Nephron (organoid): ENCODE results near the gene CBX7.
A peak's percentile ranks its signal among the peaks of the same experiment; 100 is the strongest.

Experiments
- H3K27ac Mint-ChIP-seq, 3 experiments: 2 replicates each; pipeline ENCODE4 v1.8.0; 2020; ENCODE audit warnings: mixed read lengths in 3 of 3, mild to moderate bottlenecking in 2 of 3, moderate library complexity in 1 of 3
- H3K27me3 Mint-ChIP-seq: 2 replicates; pipeline ENCODE4 v1.8.0; 2021; ENCODE audit warnings: low read depth, mild to moderate bottlenecking, moderate library complexity, mixed read lengths
- H3K36me3 Mint-ChIP-seq: 2 replicates; pipeline ENCODE4 v1.8.0; 2020; ENCODE audit warnings: low read depth, mixed read lengths
- H3K4me1 Mint-ChIP-seq: 2 replicates; pipeline ENCODE4 v1.8.0; 2020; ENCODE audit warnings: mixed read lengths
- H3K4me3 Mint-ChIP-seq, 3 experiments: 2 replicates each; pipeline ENCODE4 v1.8.0; 2020; ENCODE audit warnings: mild to moderate bottlenecking in 3 of 3, mixed read lengths in 3 of 3, moderate library complexity in 2 of 3
- H3K9me3 Mint-ChIP-seq: 2 replicates; pipeline ENCODE4 v1.8.0; 2020; ENCODE audit warnings: mixed read lengths
- CTCF ChIP-seq, 3 experiments: fragments of 200-600 bp; sonication (generic); IDR thresholded peaks; one replicate each; pipeline ENCODE4 v1.5.0; 2021; ENCODE audit warnings: antibody characterized with exemption in 3 of 3; ENCODE audit not compliant: unreplicated experiment in 3 of 3

The CBX7 gene

GRCh38 chr22:39117585-39118191 is 34.8 kb downstream of the CBX7 start:
- no peaks in the 10 kb centered on the region for H3K36me3 Mint-ChIP-seq
- peaks cover 42% of the 10 kb centered on the region for H3K27me3 Mint-ChIP-seq
- TF ChIP-seq CTCF (IDR thresholded peaks at IDR 0.05; ENCODE audit: unreplicated experiment in 3 of 3) = peak; percentile 38 to 51 (median 40)
- H3K4me1 Mint-ChIP-seq = peaks cover 10% of the 10 kb centered on the region
- no peak overlapping the region for H3K27ac Mint-ChIP-seq
- H3K9me3 Mint-ChIP-seq = no peaks in the 10 kb centered on the region
- H3K4me3 Mint-ChIP-seq = no peak overlapping the region

- Mint-ChIP-seq H3K27me3 (peaks cover 42% of the 10 kb centered on the region), H3K4me1 (peaks cover 11% of the 10 kb centered on the region), H3K36me3 (no peaks in the 10 kb centered on the region), H3K4me3 (no peak overlapping the region), H3K27ac (no peak overlapping the region), H3K9me3 (no peaks in the 10 kb centered on the region)
- no peak for TF ChIP-seq CTCF (IDR thresholded peaks at IDR 0.05; ENCODE audit: unreplicated experiment in 3 of 3)
These were observed 36.4 kb downstream of the CBX7 start for GRCh38 chr22:39115977-39116621.

GRCh38 chr22:39115570-39115969 is 36.9 kb downstream of the CBX7 start:
- H3K36me3 Mint-ChIP-seq = no peaks in the 10 kb centered on the region
- no peaks in the 10 kb centered on the region for H3K9me3 Mint-ChIP-seq
- no peak overlapping the region for H3K4me3 Mint-ChIP-seq
- TF ChIP-seq CTCF (IDR thresholded peaks at IDR 0.05; ENCODE audit: unreplicated experiment in 3 of 3) = no peak
- H3K27me3 Mint-ChIP-seq = peaks cover 42% of the 10 kb centered on the region
- peaks cover 15% of the 10 kb centered on the region for H3K4me1 Mint-ChIP-seq
- no peak overlapping the region for H3K27ac Mint-ChIP-seq

GRCh38 chr22:39114112-39114511 is 38.4 kb downstream of the CBX7 start:
- Mint-ChIP-seq H3K9me3 (no peaks in the 10 kb centered on the region), H3K36me3 (no peaks in the 10 kb centered on the region), H3K4me3 (no peak overlapping the region), H3K27me3 (peaks cover 46% of the 10 kb centered on the region), H3K4me1 (peaks cover 15% of the 10 kb centered on the region), H3K27ac (no peak overlapping the region)
- no peak for TF ChIP-seq CTCF (IDR thresholded peaks at IDR 0.05; ENCODE audit: unreplicated experiment in 3 of 3)

- no peaks in the 10 kb centered on the region for H3K36me3 Mint-ChIP-seq
- H3K27ac Mint-ChIP-seq = peak overlapping the region in 2 of 3 experiments; percentile 5 to 65
- peaks cover 15% of the 10 kb centered on the region for H3K4me1 Mint-ChIP-seq
- peaks cover 29% of the 10 kb centered on the region for H3K27me3 Mint-ChIP-seq
- TF ChIP-seq CTCF (IDR thresholded peaks at IDR 0.05; ENCODE audit: unreplicated experiment in 3 of 3) = no peak
- H3K4me3 Mint-ChIP-seq = no peak overlapping the region
- H3K9me3 Mint-ChIP-seq = no peaks in the 10 kb centered on the region
These were observed 41.6 kb downstream of the CBX7 start for GRCh38 chr22:39110631-39111561.
